DOHH2 (cell line): ENCODE measurements around the gene GPR161.

ENCODE experiments used
- H3F3A ChIP-seq: fragments of 200-600 bp; sonication (generic), shearing (Covaris generic); 2 replicates; pipeline ENCODE4 v1.6.0; 2016; ENCODE audit warnings: antibody characterized with exemption, mild to moderate bottlenecking; ENCODE audit not compliant: control insufficient read depth, insufficient read depth
- H3K27ac ChIP-seq: fragments of 200-600 bp; sonication (generic); 2 replicates; pipeline ENCODE4 v1.5.1; 2014; ENCODE audit warnings: low read depth, mild to moderate bottlenecking, low read length, moderate library complexity
- H3K27me3 ChIP-seq: fragments of 200-600 bp; sonication (generic); 2 replicates; pipeline ENCODE4 v1.6.1; 2014; ENCODE audit warnings: mild to moderate bottlenecking, low read length, mixed read lengths; ENCODE audit not compliant: control insufficient read depth
- H3K36me3 ChIP-seq: fragments of 200-600 bp; sonication (generic); 2 replicates; pipeline ENCODE4 v1.6.1; 2014; ENCODE audit warnings: mild to moderate bottlenecking, low read length, moderate library complexity, mixed read lengths; ENCODE audit not compliant: control insufficient read depth
- H3K4me1 ChIP-seq: fragments of 200-600 bp; sonication (generic); 2 replicates; pipeline ENCODE4 v1.6.1; 2014; ENCODE audit warnings: mild to moderate bottlenecking, low read length, mixed read lengths; ENCODE audit not compliant: control insufficient read depth
- H3K4me2 ChIP-seq: fragments of 200-600 bp; sonication (generic); 2 replicates; pipeline ENCODE4 v1.6.0; 2014; ENCODE audit warnings: mild to moderate bottlenecking, low read length, moderate library complexity
- H3K4me3 ChIP-seq: fragments of 200-600 bp; sonication (generic); 2 replicates; pipeline ENCODE4 v1.5.1; 2014; ENCODE audit warnings: mild to moderate bottlenecking, low read length, mixed read lengths
- H3K79me2 ChIP-seq: fragments of 200-600 bp; sonication (generic); 2 replicates; pipeline ENCODE4 v1.6.1; 2014; ENCODE audit warnings: mild to moderate bottlenecking, low read length, mixed read lengths; ENCODE audit not compliant: control insufficient read depth
- H3K9me2 ChIP-seq: fragments of 200-600 bp; sonication (generic); replicated peaks from 2 replicates; pipeline ENCODE4 v1.6.1; 2014; ENCODE audit warnings: mild to moderate bottlenecking, low read length, mixed read lengths; ENCODE audit not compliant: control insufficient read depth
- H3K9me3 ChIP-seq: fragments of 200-600 bp; sonication (generic); 2 replicates; pipeline ENCODE4 v1.6.1; 2014; ENCODE audit warnings: antibody characterized with exemption, low read length, mixed read lengths; ENCODE audit not compliant: control insufficient read depth, insufficient read depth
- H4K20me1 ChIP-seq: fragments of 200-600 bp; sonication (generic); 2 replicates; pipeline ENCODE4 v1.6.0; 2014; ENCODE audit warnings: low read depth, mild to moderate bottlenecking, antibody characterized with exemption, low read length, moderate library complexity; ENCODE audit not compliant: control insufficient read depth, insufficient read depth
- CTCF ChIP-seq: fragments of 200-600 bp; sonication (generic); IDR thresholded peaks from one replicate; pipeline ENCODE4 v1.5.1; 2014; ENCODE audit warnings: antibody characterized with exemption, mild to moderate bottlenecking, low read depth, low read length; ENCODE audit not compliant: poor library complexity, severe bottlenecking
- EZH2phosphoT487 ChIP-seq: fragments of 200-600 bp; sonication (generic); IDR thresholded peaks from 2 replicates; pipeline ENCODE4 v1.6.1; 2017; ENCODE audit warnings: borderline replicate concordance, mild to moderate bottlenecking, antibody characterized with exemption, low read length, moderate library complexity, mixed read lengths

Gene GPR161

GRCh38 chr1:168042362-168042761 lies 94.4 kb downstream of the GPR161 start:
- Histone ChIP-seq H3K27ac (no peak overlapping the region), H3K9me3 (no peaks in the 10 kb centered on the region), H3K27me3 (no peaks in the 10 kb centered on the region), H4K20me1 (no peaks in the 10 kb centered on the region), H3K36me3 (peaks cover 22% of the 10 kb centered on the region), H3K79me2 (no peaks in the 10 kb centered on the region), H3F3A (no peaks in the 10 kb centered on the region), H3K4me3 (no peak overlapping the region), H3K4me2 (no peak overlapping the region), H3K4me1 (no peaks in the 10 kb centered on the region), H3K9me2 (no peaks in the 10 kb centered on the region)
- TF ChIP-seq EZH2phosphoT487 (no peak), CTCF (no peak)

- H3K4me3 ChIP-seq, result no peak overlapping the region
Measured at GRCh38 chr1:168035345-168035744, 101.4 kb downstream of the GPR161 start.

GRCh38 chr1:168032029-168032428 lies 104.7 kb downstream of the GPR161 start:
- Histone ChIP-seq H3K4me1 (peaks cover 12% of the 10 kb centered on the region), H3F3A (no peaks in the 10 kb centered on the region), H3K4me3 (no peak overlapping the region), H3K9me3 (no peaks in the 10 kb centered on the region), H3K36me3 (peaks cover 4% of the 10 kb centered on the region; the same call in 1 of the 2 replicates), H3K79me2 (no peaks in the 10 kb centered on the region), H4K20me1 (no peaks in the 10 kb centered on the region), H3K27ac (no peak overlapping the region), H3K9me2 (no peaks in the 10 kb centered on the region), H3K27me3 (no peaks in the 10 kb centered on the region), H3K4me2 (no peak overlapping the region)
- TF ChIP-seq CTCF (no peak), EZH2phosphoT487 (no peak)

More at GRCh38 chr1:168035345-168035744, 101.4 kb downstream of the GPR161 start:
- H3K4me2 ChIP-seq, result no peak overlapping the region
- H3K4me1 ChIP-seq, result peaks cover 12% of the 10 kb centered on the region
- no peak for TF ChIP-seq CTCF
- TF ChIP-seq EZH2phosphoT487, result no peak
- no peaks in the 10 kb centered on the region for H3K36me3 ChIP-seq
- no peaks in the 10 kb centered on the region for H4K20me1 ChIP-seq
- no peaks in the 10 kb centered on the region for H3F3A ChIP-seq
- H3K27ac ChIP-seq, result no peak overlapping the region
- no peaks in the 10 kb centered on the region for H3K79me2 ChIP-seq
- H3K9me2 ChIP-seq, result no peaks in the 10 kb centered on the region
- no peaks in the 10 kb centered on the region for H3K27me3 ChIP-seq
- H3K9me3 ChIP-seq, result no peaks in the 10 kb centered on the region
